ENCODE results near the gene ABHD12. TPM values are rescaled to one million over a fixed set of nuclear protein-coding genes. Genes with fewer than 3 reads are reported as not detected.
"Not testable (repeated sequence)": the region's sequence is repeated elsewhere in the genome, so short reads cannot be mapped to it uniquely, and the experiment has no call there.

Gene ABHD12
- total RNA-seq, 4 donors from 2014 or later, result 10.0 to 47.6 (median 36.3) TPM

DNA sequence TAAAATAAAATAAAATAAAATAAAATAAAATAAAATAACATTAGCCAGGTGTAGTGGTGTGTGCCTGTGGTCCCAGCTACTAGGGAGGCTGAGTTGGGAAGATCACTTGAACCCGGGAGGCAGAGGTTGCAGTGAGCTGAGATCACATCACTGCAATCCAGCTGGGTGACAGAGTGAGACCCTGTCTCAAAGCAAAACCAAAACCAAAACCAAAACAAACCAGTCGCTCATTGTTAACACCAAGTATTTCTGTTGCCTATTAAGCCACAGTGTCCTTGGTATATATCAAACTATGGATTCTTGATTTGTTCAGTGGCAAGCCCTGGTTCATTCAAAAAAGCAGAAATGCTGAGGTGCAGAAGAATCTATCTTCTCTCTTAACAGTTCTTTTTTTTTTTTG, 77.0 kb downstream of the ABHD12 start:
- Histone ChIP-seq H3K27ac (no peak overlapping the region), H3K4me3 (no peak overlapping the region), H3K4me1 (peaks cover 0 to 6% of the 10 kb centered on the region in 2 donors), H3K36me3 (no peaks in the 10 kb centered on the region), H3K27me3 (no peaks in the 10 kb centered on the region), H3K9me3 (no peaks in the 10 kb centered on the region)
- no peak for DNase-seq
- no peak for TF ChIP-seq POLR2A (IDR thresholded peaks at IDR 0.05)
- TF ChIP-seq, protein P1, sequence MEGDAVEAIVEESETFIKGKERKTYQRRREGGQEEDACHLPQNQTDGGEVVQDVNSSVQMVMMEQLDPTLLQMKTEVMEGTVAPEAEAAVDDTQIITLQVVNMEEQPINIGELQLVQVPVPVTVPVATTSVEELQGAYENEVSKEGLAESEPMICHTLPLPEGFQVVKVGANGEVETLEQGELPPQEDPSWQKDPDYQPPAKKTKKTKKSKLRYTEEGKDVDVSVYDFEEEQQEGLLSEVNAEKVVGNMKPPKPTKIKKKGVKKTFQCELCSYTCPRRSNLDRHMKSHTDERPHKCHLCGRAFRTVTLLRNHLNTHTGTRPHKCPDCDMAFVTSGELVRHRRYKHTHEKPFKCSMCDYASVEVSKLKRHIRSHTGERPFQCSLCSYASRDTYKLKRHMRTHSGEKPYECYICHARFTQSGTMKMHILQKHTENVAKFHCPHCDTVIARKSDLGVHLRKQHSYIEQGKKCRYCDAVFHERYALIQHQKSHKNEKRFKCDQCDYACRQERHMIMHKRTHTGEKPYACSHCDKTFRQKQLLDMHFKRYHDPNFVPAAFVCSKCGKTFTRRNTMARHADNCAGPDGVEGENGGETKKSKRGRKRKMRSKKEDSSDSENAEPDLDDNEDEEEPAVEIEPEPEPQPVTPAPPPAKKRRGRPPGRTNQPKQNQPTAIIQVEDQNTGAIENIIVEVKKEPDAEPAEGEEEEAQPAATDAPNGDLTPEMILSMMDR (IDR thresholded peaks at IDR 0.05), result no peak
- intact Hi-C loops (cut with DNase I; ENCODE audit: low total_unique reads), result no loop called here

DNA sequence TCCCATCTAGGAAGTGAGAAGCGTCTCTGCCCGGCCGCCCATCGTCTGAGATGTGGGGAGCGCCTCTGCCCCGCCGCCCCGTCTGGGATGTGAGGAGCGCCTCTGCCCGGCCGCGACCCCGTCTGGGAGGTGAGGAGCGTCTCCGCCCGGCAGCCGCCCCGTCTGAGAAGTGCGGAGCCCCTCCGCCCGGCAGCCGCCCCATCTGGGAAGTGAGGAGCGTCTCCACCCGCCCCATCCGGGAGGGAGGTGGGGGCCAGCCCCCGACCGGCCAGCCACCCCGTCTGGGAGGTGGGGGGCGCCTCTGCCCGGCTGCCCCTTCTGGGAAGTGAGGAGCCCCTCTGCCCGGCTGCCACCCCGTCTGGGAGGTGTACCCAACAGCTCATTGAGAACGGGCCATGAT, 77.9 kb downstream of the ABHD12 start:
- not testable (repeated sequence) for H3K27ac ChIP-seq

GRCh38 chr20:25310921-25311728, 79.5 kb downstream of the ABHD12 start:
- no peaks in the 10 kb centered on the region for H3K27me3 ChIP-seq
- peaks cover 0 to 6% of the 10 kb centered on the region in 2 donors for H3K4me1 ChIP-seq
- no peak for TF ChIP-seq POLR2A (IDR thresholded peaks at IDR 0.05)
- TF ChIP-seq, protein P1 (IDR thresholded peaks at IDR 0.05), result no peak
- H3K27ac ChIP-seq, result peak overlapping the region; percentile 80 to 89
- H3K9me3 ChIP-seq, result no peaks in the 10 kb centered on the region
- no peak for DNase-seq
- no peak overlapping the region for H3K4me3 ChIP-seq
- no peaks in the 10 kb centered on the region for H3K36me3 ChIP-seq
- intact Hi-C loops (cut with DNase I; ENCODE audit: low total_unique reads), result no loop called here

More for the DNA sequence above, 77.9 kb downstream of the ABHD12 start:
- H3K4me1 ChIP-seq; H3K27me3 ChIP-seq; H3K36me3 ChIP-seq; H3K9me3 ChIP-seq; DNase-seq; H3K4me3 ChIP-seq; intact Hi-C loops (cut with DNase I; ENCODE audit: low total_unique reads): not testable (repeated sequence)

- H3K36me3 ChIP-seq, result no peaks in the 10 kb centered on the region
Measured at GRCh38 chr20:25310268-25310920, 80.2 kb downstream of the ABHD12 start.

GRCh38 chr20:25309395-25310267, 81.0 kb downstream of the ABHD12 start:
- H3K27ac ChIP-seq, result peak overlapping the region; percentile 80 to 89
- H3K27me3 ChIP-seq, result no peaks in the 10 kb centered on the region
- intact Hi-C loops (cut with DNase I; ENCODE audit: low total_unique reads), result no loop called here
- H3K36me3 ChIP-seq, result no peaks in the 10 kb centered on the region
- peak; percentile 58 to 69 for DNase-seq
- no peak overlapping the region for H3K4me3 ChIP-seq
- TF ChIP-seq, protein P1 (IDR thresholded peaks at IDR 0.05), result no peak
- no peaks in the 10 kb centered on the region for H3K9me3 ChIP-seq
- peaks cover 0 to 6% of the 10 kb centered on the region in 2 donors for H3K4me1 ChIP-seq

More at GRCh38 chr20:25310268-25310920, 80.2 kb downstream of the ABHD12 start:
- intact Hi-C loops (cut with DNase I; ENCODE audit: low total_unique reads), result no loop called here
- H3K4me3 ChIP-seq, result no peak overlapping the region
- no peak for TF ChIP-seq POLR2A (IDR thresholded peaks at IDR 0.05)
- TF ChIP-seq, protein P1 (IDR thresholded peaks at IDR 0.05), result peak; percentile 36 to 62 (median 49)
- H3K9me3 ChIP-seq, result no peaks in the 10 kb centered on the region
- no peaks in the 10 kb centered on the region for H3K27me3 ChIP-seq
- H3K4me1 ChIP-seq, result peaks cover 0 to 6% of the 10 kb centered on the region in 2 donors
- DNase-seq, result peak; percentile 54 to 75
- peak overlapping the region; percentile 80 to 89 for H3K27ac ChIP-seq

All from uterus (tissue), 4 donors.